Stomach (tissue), 4 donors: ENCODE data around the gene ENAH.

ENCODE experiments used
- POLR2AphosphoS5 ChIP-seq, 3 donors: sonication (generic); formaldehyde crosslinking; IDR thresholded peaks; one replicate each; pipeline ENCODE4 v1.6.1; 2016; ENCODE audit warnings: antibody characterized with exemption in 3 of 3
- TF ChIP-seq, protein P1 (sequence below), 7 experiments: fragments of 450-650 bp in 4 of 7; fragments of 200-600 bp in 3 of 7; sonication (generic) in 3 of 7; IDR thresholded peaks; one replicate each; pipeline ENCODE4 v1.5.1; 2016 to 2019; ENCODE audit warnings: antibody characterized with exemption in 7 of 7, control low read depth in 2 of 7, mild to moderate bottlenecking in 1 of 7

DNA sequence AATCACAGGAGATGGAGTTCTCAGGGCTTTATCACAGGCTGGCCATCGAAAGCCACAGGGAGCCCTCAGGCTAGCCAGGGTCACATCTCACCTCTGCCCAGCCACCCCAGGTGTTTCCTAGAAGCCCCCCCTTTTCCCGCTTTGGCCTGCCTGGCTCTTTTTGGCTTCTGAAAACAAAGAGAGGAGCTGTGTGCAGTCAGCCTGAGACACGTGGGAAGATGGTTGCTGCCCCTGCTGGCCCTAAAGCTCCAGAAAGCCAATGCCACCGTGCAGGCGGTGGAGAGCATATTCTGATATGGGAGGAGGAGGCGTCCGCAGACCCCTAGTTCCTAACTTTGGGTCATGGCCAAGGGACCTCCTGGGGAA is 206.3 kb downstream of the ENAH start:
- TF ChIP-seq POLR2AphosphoS5 (IDR thresholded peaks at IDR 0.05), result no peak
- TF ChIP-seq, protein P1, sequence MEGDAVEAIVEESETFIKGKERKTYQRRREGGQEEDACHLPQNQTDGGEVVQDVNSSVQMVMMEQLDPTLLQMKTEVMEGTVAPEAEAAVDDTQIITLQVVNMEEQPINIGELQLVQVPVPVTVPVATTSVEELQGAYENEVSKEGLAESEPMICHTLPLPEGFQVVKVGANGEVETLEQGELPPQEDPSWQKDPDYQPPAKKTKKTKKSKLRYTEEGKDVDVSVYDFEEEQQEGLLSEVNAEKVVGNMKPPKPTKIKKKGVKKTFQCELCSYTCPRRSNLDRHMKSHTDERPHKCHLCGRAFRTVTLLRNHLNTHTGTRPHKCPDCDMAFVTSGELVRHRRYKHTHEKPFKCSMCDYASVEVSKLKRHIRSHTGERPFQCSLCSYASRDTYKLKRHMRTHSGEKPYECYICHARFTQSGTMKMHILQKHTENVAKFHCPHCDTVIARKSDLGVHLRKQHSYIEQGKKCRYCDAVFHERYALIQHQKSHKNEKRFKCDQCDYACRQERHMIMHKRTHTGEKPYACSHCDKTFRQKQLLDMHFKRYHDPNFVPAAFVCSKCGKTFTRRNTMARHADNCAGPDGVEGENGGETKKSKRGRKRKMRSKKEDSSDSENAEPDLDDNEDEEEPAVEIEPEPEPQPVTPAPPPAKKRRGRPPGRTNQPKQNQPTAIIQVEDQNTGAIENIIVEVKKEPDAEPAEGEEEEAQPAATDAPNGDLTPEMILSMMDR (IDR thresholded peaks at IDR 0.05), result no peak
